A673 (cell line): ENCODE results near the gene DNAH7. TPM values are rescaled to one million over a fixed set of nuclear protein-coding genes. Genes with fewer than 3 reads are reported as not detected.

Experiments
- BruUV-seq: library from RNA; stranded (reverse); fragments of 400-500 nt; replicated peaks from 2 replicates; lab custom pipeline; 2021; lab: Mats Ljungman, UMichigan
- CTCF ChIA-PET: fragments of 300-600 bp; sonication (Branson Sonifier 250); formaldehyde crosslinking; loops from one replicate; lab custom pipeline; 2022; ENCODE audit warnings: antibody characterized with exemption; lab: Charles Lee
- POLR2A ChIA-PET: fragments of 300-600 bp; sonication (Branson Sonifier 250); formaldehyde crosslinking; loops from one replicate; lab custom pipeline; 2022; ENCODE audit warnings: antibody characterized with exemption; ENCODE audit not compliant: low non-redundant PET; lab: Charles Lee
- DNase-seq: peaks from one replicate; pipeline ENCODE4 v3.0.0-alpha.2; 2015; ENCODE audit warnings: low spot score
- H3K27ac ChIP-seq: fragments of 200-600 bp; sonication (generic); 2 replicates; pipeline ENCODE4 v1.5.1; 2016; ENCODE audit warnings: mixed run types, low read depth, mild to moderate bottlenecking, mixed read lengths, antibody characterized with exemption, low read length; ENCODE audit not compliant: poor library complexity, severe bottlenecking
- H3K27me3 ChIP-seq: fragments of 200-600 bp; sonication (generic); replicated peaks from 2 replicates; pipeline ENCODE4 v1.6.1; 2017; ENCODE audit warnings: mixed run types, low read depth, mild to moderate bottlenecking, mixed read lengths, antibody characterized with exemption, low read length; ENCODE audit not compliant: insufficient read depth, poor library complexity
- H3K36me3 ChIP-seq: fragments of 200-600 bp; sonication (generic); 2 replicates; pipeline ENCODE4 v1.6.1; 2016; ENCODE audit warnings: mixed run types, mild to moderate bottlenecking, mixed read lengths, antibody characterized with exemption, low read length; ENCODE audit not compliant: insufficient read depth, poor library complexity, severe bottlenecking
- H3K4me1 ChIP-seq: fragments of 200-600 bp; sonication (generic); 2 replicates; pipeline ENCODE4 v1.6.1; 2017; ENCODE audit warnings: mixed run types, mild to moderate bottlenecking, mixed read lengths, antibody characterized with exemption, low read length; ENCODE audit not compliant: insufficient read depth, poor library complexity, severe bottlenecking
- H3K4me3 ChIP-seq: fragments of 200-600 bp; sonication (generic); 2 replicates; pipeline ENCODE4 v1.5.1; 2016; ENCODE audit warnings: low read depth, mixed run types, mild to moderate bottlenecking, mixed read lengths, low read length; ENCODE audit not compliant: poor library complexity, severe bottlenecking
- H3K9me3 ChIP-seq: fragments of 200-600 bp; sonication (generic); 2 replicates; pipeline ENCODE4 v1.6.1; 2016; ENCODE audit warnings: mixed run types, low read depth, mild to moderate bottlenecking, mixed read lengths, antibody characterized with exemption, low read length; ENCODE audit not compliant: poor library complexity, severe bottlenecking
- CTCF ChIP-seq: fragments of 300-800, 200-600 bp; sonication (generic); conservative IDR thresholded peaks from 2 replicates; pipeline ENCODE4 v1.5.1; 2017; ENCODE audit warnings: low read depth, mild to moderate bottlenecking, antibody characterized with exemption, low read length, moderate library complexity, mixed read lengths
- EZH2 ChIP-seq: fragments of 200-600 bp; sonication (generic); IDR thresholded peaks from 2 replicates; pipeline ENCODE4 v1.6.1; 2017; ENCODE audit warnings: borderline replicate concordance, low read depth, mild to moderate bottlenecking, mixed read lengths, antibody characterized with exemption, low read length; ENCODE audit not compliant: poor library complexity, severe bottlenecking
- intact Hi-C: fragments of 100-400 bp; cut with micrococcal nuclease; formaldehyde crosslinking; loops from one replicate; pipeline ENCODE4 v1.10.0; 2022; ENCODE audit not compliant: unreplicated experiment
- total RNA-seq: library from RNA; stranded (reverse); gene quantifications from 2 replicates; pipeline ENCODE4 v1.2.3, GENCODE V29; 2021

The DNAH7 gene
- total RNA-seq, 1 experiment from 2014 or later, result 0.95 TPM

GRCh38 chr2:195734395-195734794 is 334.2 kb downstream of the DNAH7 start:
- Histone ChIP-seq H3K27ac (no peak overlapping the region), H3K4me3 (no peak overlapping the region), H3K27me3 (no peaks in the 10 kb centered on the region), H3K36me3 (no peaks in the 10 kb centered on the region), H3K9me3 (no peaks in the 10 kb centered on the region), H3K4me1 (no peaks in the 10 kb centered on the region)
- TF ChIP-seq EZH2, result no peak
- no peak for TF ChIP-seq CTCF
- intact Hi-C loops, result no loop called here
- ChIA-PET POLR2A (no interaction called here), CTCF (no interaction called here)
- no TSS peak for BruUV-seq
- DNase-seq, result no peak

- no TSS peak for BruUV-seq
- Histone ChIP-seq H3K4me3 (no peak overlapping the region), H3K9me3 (no peaks in the 10 kb centered on the region), H3K27ac (no peak overlapping the region), H3K27me3 (no peaks in the 10 kb centered on the region), H3K4me1 (no peaks in the 10 kb centered on the region), H3K36me3 (no peaks in the 10 kb centered on the region)
- DNase-seq, result no peak
- TF ChIP-seq CTCF (no peak), EZH2 (no peak)
- ChIA-PET CTCF (no interaction called here), POLR2A (no interaction called here)
- intact Hi-C loops, result no loop called here
Observed at GRCh38 chr2:195733831-195734230, 334.8 kb downstream of the DNAH7 start.

GRCh38 chr2:195732574-195732973 is 336.1 kb downstream of the DNAH7 start:
- Histone ChIP-seq H3K9me3 (no peaks in the 10 kb centered on the region), H3K4me1 (no peaks in the 10 kb centered on the region), H3K36me3 (peaks cover 6% of the 10 kb centered on the region), H3K27me3 (no peaks in the 10 kb centered on the region), H3K4me3 (no peak overlapping the region), H3K27ac (no peak overlapping the region)
- CTCF ChIA-PET, result no interaction called here
- intact Hi-C loops, result no loop called here
- no peak for DNase-seq
- TF ChIP-seq EZH2, result no peak
- TF ChIP-seq CTCF, result no peak
- BruUV-seq, result no TSS peak
- POLR2A ChIA-PET, result no interaction called here
